NAMALWA (cell line): ENCODE results near the gene REEP2.

Experiments
- DNase-seq: peaks from one replicate; pipeline ENCODE4 v3.0.0-alpha.2; 2015; ENCODE audit warnings: low spot score

The REEP2 gene

DNA sequence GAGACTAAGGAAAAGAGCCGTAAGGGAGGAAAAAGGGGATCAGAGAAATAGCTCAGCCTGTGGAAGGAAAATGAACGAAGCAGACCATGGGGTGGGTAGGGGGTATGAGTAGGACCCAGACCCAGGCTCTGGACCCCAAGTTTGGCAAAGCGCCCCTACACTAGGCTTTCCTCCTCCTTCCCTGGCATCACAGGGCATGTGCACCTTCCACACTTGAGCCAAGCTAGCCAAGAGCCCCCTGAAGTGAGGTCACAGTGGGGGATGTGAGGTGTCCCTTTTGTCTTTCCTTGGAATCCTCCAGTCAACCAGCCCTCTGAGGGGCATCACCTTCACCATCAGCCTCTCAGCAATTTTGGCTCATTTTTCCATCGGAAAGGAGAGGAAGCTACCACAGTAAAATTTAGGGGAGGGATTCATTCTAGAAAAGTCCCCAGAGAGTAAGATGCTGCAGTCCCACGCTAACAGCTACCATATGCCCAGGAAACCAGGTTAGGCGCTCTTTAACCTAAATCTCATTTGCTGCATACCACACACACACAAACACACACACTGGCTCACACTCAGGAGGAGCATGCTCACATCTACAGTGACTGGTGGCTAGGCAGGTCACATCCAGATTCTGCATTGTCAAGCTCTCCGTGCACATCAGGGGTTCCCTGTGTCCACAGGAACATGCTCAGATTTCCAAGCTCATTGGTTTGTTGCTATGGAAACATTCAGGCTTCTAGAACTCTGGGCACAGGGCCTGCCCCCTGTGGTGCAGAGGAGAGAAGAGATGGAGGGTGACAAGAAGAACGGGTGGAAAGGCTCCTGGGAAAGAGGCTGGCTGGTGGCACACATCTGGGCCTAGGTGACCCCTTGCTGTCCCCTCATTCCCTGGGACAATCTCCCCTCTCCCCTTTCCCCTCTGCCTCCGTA lies 9.9 kb downstream of the REEP2 start:
- DNase-seq: peak; percentile 20

DNA sequence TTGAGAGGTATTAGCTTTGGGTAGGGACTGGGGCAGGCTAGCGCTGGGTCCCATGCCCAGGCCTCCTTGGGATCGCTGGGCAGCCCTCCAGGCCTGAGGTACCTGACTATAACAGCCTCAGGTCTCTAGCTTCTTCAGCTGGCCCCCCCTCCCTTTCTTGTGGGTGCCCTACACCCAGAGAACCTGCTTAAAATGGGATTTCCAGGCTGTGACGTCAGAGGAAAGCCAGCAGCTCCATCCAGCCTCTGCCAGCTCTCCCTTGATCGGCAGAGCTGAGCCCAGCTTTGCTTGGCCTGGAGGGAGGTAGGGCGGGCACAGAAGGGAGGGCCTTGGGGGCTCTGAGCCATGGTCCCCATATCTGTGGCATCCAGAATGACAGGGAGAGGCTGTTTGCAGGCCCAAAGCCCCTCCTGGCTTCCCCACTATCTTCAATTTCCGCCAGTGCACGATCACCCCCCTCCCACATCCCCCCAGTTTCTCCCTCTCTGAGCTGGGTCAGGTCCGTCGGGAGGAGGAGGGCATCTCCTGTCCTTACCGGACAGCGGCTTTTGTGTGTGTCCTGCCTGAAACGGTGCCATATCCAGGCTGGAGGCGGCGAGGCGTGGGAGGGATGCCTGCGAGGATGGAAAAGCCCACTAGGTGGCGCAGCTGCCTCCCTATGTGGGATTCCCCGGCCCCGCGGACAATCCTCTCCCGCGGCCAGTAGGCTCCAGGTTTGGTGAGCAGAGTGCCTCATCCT lies 10.8 kb downstream of the REEP2 start:
- DNase-seq: peak; percentile 82

DNA sequence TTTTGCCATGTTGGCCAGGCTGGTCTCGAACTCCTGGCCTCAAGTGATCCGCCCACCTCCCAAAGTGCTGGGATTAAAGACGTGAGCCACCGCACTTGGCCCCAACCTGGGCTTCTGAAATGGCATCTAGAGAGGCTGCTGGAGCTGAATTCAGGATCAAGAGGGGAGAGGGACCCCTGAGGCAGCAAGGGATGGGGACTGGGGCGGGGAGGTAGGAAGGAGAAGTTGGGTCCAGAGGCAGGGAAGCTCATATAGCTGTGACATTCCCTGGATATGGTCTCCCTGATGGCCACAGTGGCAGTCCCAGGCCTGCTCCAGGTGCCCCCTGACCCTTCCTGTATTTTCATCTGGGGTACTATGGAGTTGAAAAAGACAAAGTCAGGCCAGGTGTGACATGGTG lies 12.1 kb downstream of the REEP2 start:
- no peak for DNase-seq

DNA sequence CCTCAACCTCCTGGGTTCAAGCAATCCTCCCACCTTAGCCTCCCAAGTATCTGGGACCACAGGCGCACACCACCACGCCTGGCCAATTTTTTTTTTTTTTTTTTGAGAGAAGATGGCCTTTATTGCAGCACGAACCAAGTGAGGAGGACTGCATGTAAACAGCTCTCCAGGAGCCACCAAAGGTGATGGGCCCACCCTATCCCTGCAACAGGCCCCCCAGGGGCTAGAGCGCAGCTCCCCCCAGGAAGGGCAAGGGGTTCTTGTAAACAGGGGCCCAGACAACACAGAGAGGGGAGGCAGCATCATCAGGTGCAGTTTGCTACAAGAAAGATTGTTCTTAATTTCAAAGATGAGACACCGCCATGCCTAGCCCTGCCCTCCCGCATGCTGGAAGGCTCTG lies 13.9 kb downstream of the REEP2 start:
- no peak for DNase-seq

DNA sequence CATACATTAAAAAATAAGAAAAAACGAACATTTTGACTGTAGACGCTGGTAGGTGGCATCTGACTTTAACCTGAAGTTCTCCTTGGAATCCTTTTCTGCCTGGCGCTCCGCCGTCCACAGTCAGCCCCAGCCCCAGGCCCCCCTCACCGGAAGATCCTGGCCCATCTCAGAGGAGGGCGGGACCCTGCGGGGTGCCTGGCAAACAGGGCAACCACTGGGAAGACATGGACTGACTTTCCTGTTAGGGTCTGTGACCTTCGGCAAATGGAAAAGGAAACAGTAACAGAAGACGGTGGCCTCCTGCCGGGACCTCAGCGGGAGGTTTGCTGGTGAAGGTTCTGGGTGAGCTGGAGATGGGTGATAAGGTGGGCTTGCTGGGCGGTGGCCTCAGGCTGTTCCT lies 14.7 kb downstream of the REEP2 start:
- DNase-seq: no peak

DNA sequence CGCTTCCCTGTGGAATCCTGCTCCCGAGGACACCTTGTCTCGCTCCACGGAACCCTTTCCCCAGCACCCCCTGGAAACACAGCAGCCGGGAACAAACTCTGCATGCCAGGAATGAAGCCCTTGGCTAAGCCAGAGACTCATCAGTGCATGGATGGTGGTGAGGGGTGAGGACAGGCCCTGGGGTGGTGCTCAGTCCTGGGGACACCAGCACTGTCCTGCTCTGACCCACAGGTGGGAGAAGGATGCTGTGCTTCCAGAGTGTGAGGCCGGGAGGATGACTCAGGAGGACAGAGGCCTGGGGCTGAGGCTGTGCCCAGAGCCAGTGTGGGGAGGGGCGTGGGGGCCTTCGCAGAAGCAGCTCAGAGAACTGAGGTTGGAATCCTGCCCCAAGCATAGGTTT lies 15.3 kb downstream of the REEP2 start:
- no peak for DNase-seq

DNA sequence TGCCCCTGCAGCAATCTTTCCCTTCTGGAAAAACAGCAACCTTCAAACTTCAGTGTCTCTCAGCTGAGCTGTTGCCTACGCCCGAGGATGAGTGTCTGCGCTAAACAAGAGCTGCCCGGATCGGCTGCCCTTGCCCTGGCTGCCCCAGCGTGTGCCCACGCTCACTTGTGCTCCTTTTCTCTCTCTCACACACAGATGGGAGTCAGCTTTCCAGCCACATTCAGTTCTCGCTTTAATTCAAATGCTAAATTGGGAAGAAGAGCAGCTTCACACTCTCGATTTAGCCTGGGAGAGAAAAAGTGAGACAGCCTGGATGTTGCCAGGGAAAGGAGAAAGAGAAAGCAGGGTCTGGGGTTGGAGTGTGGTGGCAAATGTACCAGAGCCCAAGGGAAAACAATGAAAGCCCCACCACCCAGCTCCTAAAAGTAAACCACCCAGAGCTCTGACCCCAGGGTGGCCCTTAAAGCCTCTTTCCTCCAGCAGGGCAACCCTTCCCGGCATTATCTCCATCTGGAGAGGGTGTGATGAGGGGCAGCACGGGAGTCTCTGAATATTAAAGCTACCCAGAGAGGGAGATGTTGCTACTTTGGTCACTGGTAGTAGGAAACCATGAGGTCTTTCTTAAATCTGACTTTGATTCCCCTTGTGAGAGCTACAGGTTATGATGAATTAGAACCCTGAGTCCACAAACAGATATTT lies 16.5 kb downstream of the REEP2 start:
- no peak for DNase-seq

DNA sequence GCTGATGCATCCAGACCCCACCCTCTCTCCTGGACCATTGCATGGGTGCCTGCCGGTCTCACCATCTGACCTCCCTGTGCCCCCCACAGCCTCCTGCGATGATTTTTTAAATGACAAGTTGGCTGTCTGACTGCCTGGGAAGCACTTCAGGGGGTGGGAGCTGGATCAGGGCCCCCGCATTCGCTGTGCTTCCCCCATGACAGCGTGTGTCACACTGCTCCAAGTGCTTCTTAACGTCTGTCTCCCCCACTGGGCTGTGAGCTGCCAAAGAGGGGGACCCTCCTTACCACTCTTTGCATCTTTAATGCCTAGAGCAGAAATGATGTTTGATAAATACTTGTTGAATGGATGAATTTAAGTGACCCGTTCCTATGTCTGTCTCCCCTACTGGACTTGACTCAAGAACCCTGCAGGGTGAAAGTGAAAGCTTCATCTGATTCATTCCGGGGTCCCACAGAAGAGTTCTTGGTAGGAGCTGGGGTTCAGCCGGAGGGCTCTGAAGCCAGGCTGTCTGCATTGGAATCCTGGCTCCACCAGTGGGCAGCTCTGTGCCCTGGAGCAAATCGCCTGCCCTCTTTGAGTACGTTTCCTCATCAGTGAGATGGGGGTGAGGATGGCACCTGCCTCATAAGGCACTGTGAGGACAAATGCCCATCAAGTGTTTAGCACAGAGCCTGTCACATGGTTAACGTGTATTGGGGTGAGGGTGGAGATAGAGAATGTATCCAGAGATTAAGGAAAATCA lies 18.8 kb downstream of the REEP2 start:
- DNase-seq: no peak

DNA sequence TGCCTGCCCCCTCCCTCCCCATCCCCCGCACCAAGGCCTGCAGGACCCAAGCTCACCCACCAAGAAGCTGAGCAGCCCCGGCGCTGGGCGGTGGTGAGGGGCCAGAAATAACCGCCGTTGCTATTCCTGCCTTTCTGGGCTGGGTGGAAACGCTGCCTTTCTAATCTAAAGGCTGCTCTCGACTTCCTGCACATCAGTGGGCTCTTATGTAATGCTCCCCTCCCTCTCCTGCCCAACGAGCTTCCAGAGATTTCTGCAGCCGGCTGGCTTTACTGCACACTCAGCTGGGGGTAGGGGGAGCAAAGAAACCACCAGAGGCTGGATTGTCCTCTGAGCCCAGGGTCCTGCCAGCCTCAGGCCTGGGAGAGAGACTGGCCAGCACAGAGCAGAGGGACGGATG lies 19.5 kb downstream of the REEP2 start:
- no peak for DNase-seq

DNA sequence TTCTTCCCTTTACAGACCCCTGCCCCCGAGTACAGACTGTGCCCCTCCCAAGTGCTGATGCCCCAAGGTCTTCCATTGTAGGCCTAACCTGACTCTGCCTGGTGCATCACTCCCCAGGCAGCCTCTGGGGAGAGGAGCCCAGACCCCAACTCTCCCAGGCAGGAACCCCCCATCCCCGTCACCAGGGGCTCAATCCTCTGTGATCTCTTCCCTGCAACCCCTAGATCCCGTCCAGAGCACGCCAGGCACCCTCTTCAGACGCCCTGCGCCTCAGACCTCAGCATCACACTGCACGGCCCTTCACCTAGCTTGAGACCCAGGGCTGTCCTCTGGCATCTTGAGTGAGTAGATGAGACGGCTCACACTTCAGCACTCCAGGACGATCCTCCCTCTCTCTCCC lies 20.0 kb downstream of the REEP2 start:
- no peak for DNase-seq

DNA sequence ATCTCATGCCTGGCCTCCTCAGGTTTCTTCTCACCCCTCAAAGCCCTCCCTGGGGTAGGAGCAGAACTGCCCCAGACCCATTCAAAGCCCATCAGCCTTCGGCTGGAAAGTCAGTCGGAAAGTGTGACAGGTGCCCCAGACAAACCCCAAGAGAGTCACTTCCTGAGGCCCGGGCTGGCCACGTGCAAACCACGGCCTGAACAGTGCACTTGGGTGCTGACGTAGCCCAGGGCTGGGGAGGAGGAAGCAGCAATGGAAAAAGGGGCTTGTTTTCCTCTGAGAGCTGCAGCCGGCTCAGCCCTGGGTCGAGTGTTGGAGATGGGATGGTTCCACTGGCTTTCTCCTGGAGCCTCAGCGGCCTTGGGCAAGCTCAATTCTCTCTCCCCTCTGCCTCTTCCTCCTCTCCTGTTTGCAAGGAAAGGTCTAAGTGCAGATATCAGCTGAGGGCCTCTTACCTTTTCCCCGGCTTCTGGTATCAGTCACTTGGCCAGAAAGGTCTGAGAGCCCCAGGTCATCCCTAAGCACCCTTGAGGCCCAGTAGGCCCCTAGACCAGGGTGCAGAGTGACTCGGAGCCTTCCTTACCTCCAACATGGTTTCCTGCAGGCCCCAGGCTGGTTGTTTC lies 20.6 kb downstream of the REEP2 start:
- DNase-seq: peak; percentile 76

DNA sequence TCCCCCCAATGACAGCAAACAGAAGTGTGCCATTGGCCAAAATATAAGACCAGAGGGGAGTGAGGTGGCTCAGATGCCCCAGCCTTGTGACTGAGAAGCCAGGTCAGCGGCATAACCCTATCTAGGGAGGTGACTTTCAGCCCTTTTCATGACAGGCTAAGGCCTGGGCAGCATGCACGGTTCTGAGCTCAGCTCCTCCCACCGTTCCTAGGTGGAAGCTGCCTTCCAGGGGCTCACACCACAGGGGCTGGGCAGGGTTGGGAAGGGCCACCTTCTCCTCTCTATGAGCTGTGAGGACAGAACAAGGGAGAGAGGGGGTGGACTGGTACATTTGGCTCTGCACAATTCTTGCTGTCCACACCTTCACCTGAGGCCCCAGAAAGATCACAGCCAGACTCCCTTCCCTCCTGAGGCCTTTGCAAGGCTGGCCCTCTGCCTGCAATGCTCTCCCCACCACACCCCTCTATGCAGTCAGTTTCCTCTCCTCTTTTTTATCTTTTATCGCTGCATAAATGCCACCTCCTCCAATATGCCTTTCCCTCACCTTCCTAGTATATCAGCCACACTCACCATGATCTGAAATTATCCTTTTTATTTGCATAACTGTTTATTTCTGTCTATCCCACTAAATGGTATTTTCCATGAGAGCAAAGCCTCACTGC lies 21.3 kb downstream of the REEP2 start:
- DNase-seq: no peak

DNA sequence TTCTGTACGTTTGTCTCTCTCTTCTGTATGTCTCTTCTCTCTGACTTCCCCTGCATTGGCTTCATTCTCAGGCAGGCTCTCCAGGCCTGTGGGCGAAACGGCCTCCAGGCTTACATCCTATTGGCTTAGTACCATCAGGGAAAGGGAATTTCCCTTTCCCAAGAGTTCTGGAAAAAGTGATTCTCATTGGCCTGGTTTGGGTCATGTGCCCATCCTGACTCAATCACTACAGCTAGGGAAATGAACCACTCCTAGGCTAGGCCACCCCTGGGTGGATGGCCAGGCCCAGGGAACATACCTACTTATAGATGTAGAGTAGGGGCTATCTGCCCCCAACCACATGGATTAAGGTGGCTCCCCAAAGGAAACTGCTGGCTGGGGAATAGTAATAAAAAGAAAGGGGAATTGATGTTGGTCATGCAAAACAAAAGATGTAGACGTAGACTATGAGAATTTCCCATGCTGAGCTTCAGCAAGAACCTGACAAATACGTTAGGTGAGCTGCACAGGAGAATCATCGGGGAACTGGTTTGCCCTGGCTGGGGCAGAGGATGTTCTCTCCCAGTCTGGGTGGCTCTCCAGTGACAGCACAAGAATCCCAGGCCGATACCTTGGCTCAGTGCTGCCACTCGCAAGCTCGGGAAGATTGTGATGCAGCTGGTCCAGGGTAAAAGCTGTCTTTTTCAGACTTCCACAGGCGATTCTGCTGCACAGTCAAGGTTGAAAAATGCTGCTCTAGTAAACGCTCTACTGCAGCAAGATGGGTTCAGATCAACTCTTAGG lies 22.7 kb downstream of the REEP2 start:
- no peak for DNase-seq

DNA sequence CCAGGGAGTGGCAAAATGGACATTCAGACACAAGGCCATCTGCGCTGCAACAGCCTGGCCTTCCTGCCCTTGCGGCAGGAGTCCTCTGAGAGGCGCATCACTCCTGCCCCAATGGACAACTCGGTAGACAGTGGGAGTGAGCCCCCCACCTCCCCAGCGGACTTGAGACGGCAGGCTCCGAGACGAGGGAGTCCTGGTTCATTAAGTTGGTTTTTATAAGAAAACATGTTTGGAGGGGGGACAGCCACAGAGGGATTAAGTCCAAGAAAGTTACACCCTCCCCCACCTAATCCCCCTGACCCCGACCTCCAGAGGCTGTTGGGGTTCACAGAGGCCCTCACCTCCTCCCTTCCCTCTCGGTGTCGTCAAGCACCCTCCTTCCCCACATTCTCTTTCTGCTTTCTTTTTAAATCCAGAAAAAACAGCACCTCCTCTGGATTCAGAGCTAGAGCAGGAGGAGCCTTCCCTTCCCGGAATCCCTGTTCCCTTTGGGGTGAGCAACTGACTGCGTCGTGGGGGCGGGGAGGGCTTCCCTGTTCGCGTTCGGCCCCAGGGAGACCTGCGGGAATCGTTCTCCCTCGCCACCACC lies 24.7 kb downstream of the REEP2 start:
- peak; percentile 22 for DNase-seq

DNA sequence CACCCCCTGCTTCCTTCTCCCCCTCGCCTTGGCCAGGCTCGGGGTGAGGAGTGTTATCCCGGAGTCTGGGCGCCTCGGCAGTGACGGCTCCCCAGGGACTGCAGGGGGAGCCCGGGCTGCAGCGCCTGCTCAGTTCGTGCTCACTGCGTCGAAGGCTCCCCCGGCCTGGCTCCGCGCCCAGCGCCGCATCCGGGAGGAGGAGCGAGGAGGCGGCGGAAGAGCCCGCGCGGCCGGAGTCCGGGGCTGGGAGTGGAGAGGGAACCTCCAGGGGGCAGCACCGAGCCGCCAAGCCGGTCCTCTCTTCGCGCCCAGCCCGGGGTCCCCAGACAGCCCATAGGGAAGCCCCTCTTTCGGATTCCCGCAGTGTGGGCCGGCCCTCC lies 25.1 kb downstream of the REEP2 start:
- peak; percentile 96 for DNase-seq

DNA sequence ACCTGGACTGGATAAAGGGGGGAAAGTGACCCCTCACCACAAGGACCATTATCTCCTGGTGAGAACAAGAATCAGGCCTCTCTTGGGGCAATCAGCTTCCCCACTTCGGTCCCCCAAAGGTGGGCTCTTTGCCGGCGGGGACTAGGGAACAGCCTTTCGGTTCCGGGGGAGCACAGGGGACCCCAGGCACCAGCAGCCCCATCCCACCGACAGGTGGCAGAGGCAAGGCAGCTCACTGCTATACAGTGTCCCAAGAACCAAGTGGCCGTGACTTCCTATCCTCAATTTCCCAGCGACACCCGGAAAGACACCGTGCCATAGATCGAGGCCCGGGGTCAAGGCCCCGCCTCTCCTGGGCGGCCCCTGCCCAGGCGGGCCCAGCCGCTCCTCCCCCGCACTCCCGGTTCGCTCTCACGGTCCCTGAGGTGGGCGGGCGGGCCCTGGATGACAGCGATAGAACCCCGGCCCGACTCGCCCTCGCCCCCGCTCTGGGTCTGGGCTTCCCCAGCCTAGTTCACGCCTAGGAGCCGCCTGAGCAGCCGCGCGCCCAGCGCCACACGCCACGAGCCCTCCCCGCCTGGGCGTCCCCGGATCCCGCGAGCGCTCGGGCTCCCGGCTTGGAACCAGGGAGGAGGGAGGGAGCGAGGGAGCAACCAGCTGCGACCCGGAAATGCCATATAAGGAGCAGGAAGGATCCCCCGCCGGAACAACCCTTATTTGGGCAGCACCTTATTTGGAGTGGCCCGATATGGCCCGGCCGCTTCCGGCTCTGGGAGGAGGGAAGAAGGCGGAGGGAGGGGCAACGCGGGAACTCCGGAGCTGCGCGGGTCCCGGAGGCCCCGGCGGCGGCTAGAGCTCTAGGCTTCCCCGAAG lies 25.8 kb downstream of the REEP2 start:
- peak; percentile 98 for DNase-seq

DNA sequence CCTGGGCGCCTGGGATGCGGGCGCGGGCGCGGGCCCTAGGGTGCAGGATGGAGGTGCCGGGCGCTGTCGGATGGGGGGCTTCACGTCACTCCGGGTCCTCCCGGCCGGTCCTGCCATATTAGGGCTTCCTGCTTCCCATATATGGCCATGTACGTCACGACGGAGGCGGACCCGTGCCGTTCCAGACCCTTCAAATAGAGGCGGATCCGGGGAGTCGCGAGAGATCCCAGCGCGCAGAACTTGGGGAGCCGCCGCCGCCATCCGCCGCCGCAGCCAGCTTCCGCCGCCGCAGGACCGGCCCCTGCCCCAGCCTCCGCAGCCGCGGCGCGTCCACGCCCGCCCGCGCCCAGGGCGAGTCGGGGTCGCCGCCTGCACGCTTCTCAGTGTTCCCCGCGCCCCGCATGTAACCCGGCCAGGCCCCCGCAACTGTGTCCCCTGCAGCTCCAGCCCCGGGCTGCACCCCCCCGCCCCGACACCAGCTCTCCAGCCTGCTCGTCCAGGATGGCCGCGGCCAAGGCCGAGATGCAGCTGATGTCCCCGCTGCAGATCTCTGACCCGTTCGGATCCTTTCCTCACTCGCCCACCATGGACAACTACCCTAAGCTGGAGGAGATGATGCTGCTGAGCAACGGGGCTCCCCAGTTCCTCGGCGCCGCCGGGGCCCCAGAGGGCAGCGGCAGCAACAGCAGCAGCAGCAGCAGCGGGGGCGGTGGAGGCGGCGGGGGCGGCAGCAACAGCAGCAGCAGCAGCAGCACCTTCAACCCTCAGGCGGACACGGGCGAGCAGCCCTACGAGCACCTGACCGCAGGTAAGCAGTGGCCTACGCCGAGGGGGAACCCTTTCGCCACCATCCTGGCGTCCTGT lies 26.6 kb downstream of the REEP2 start, which contains the start of gene EGR1:
Gene EGR1 (plus strand): TSS at position 219 of the 864 bp plus-strand sequence. CDS start 283 bp downstream, at position 502.
- DNase-seq: peak; percentile 93
